GM12875 (cell line): ENCODE measurements around the gene FGD5.

Source experiments
- H3K4me3 ChIP-seq: one replicate; pipeline ENCODE4 v1.5.1; 2011; ENCODE audit warnings: low read depth, low read length, control low read depth
- CTCF ChIP-seq: IDR thresholded peaks from 2 replicates; pipeline ENCODE4 v1.5.1; 2011; ENCODE audit warnings: low read depth, mild to moderate bottlenecking, control low read depth, inconsistent platforms, low read length, moderate library complexity, borderline replicate concordance; ENCODE audit not compliant: insufficient read depth

Gene FGD5

DNA sequence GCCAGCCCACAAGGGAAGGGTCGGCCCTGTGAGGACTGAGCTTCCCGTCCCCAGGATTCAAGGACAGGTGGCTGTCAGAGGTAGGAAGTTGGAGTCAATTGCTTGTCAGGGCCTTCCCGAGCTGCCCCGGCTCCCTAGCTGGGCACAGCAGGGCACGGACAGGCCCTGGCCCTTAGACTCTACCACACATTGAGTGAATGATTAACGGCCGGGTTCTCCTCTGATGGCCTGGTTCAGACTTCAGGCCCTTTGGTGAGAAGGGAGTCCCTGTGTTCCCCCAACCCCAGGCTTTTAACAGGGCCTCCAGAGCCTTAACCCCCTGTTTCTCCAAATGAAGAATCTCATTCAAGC is 16.4 kb upstream of the FGD5 start:
- no peak for TF ChIP-seq CTCF
- H3K4me3 ChIP-seq, result no peak overlapping the region

DNA sequence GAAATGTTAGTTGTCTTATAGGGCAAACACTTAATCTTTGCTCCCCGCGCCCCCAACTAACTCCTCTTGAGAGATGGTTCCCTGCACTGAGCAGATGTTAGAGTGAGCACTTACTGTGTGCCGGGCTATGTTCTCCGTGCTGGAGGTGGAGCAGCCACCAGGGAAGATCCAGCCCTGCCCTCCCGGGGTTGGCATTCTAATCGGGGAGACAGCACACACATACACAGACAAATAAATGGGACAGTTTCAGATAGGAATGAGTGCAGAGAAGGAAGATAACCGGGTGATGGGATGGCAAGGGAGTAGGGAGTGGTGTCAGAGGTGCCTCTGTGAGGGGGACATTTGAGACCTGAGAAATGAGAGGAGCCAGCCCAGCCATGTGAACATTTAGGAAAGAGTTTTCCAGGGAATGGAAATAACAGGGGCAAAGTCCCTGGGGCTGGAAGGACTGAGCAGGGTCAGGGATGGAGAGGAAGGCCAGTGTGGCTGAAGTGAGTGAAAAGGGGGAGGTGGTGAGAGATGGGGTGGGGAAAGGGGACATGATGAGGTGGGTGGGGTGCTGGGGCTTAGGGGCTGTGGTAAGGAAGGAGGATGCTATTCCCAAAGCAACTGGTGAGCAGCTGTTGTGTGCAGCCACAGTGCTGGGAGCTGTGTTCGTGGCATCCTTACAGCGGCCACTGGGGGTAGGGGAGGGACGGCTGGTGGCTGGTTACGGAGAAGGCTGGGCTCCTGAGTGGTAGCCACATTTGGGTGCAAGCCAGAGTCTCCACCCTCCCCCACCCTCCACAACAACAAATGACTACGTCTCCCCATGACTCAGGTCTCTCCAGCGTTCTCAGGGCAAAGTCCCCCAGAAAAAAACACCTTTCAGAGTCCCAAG is 15.4 kb upstream of the FGD5 start:
- no peak for TF ChIP-seq CTCF

DNA sequence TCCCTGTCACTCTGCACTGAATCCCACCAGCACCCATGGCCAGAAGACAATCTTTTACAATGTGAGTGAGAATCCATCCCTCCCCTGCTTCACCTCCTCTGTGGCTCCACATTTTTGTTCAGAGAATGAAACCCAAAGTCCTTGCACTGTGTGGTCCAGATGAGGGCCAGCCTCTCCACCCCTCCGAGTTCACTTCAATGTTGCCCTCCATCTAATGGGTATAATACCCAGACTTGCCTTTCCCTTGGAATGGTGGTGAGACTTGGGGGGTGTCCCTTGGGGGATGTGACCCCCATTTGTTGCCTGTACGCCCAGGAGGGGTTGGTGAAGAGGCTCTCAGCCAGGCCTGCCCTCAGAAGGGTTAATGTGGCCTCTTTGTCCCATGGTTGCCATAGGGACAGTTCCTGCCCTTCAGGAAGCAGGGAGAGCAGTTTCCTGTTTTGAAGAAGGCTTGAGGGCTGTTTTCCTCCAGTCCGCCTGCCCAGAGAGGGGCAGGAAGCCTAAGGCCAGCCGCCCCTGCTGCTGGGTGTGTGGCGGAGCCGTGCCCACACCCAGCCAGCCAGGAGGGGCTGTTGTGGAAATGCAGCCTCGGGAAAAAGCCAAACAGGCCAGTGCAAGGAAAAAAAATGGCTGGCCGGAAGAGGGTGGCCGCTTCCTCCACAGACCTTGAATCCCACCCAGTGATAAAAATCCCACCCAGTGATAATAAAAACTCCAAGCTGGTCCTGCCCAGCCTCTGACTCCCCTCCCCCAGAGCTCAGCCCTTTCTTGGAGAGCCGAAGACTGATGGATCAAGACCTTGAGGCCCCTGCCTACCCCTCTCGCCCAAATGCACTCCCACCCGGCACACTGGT is 14.6 kb upstream of the FGD5 start:
- no peak overlapping the region for H3K4me3 ChIP-seq
- TF ChIP-seq CTCF, result no peak

More for the DNA sequence above, 15.4 kb upstream of the FGD5 start:
- H3K4me3 ChIP-seq, result no peak overlapping the region

- TF ChIP-seq CTCF, result no peak
- H3K4me3 ChIP-seq, result no peak overlapping the region
Observed at GRCh38 chr3:14804835-14805780, 13.7 kb upstream of the FGD5 start.

GRCh38 chr3:14805961-14806537 is 12.7 kb upstream of the FGD5 start:
- no peak for TF ChIP-seq CTCF
- H3K4me3 ChIP-seq, result no peak overlapping the region

- H3K4me3 ChIP-seq, result no peak overlapping the region
- TF ChIP-seq CTCF, result no peak
Observed at GRCh38 chr3:14806641-14807263, 12.0 kb upstream of the FGD5 start.
